HFFc6 (cell line): ENCODE results near the gene AKNA. TPM values are rescaled to one million over a fixed set of nuclear protein-coding genes. Genes with fewer than 3 reads are reported as not detected.
A peak's percentile ranks its signal among the peaks of the same experiment; 100 is the strongest.

Experiments
- DNase-seq: peaks from one replicate; pipeline ENCODE4 v3.0.0-alpha.2; 2018
- H3K27ac Mint-ChIP-seq: 2 replicates; pipeline ENCODE4 v1.8.0; 2020; ENCODE audit warnings: mild to moderate bottlenecking, mixed read lengths
- H3K27me3 Mint-ChIP-seq: 2 replicates; pipeline ENCODE4 v1.8.0; 2021; ENCODE audit warnings: mild to moderate bottlenecking, moderate library complexity, mixed read lengths; ENCODE audit not compliant: insufficient read depth
- H3K36me3 Mint-ChIP-seq: 2 replicates; pipeline ENCODE4 v1.8.0; 2021; ENCODE audit warnings: low read depth, mixed read lengths
- H3K4me1 Mint-ChIP-seq: 2 replicates; pipeline ENCODE4 v1.8.0; 2020; ENCODE audit warnings: low read depth, mixed read lengths
- H3K4me3 Mint-ChIP-seq: 2 replicates; pipeline ENCODE4 v1.8.0; 2020; ENCODE audit warnings: mild to moderate bottlenecking, moderate library complexity, mixed read lengths
- H3K9me3 Mint-ChIP-seq: 2 replicates; pipeline ENCODE4 v1.8.0; 2020; ENCODE audit warnings: mild to moderate bottlenecking, mixed read lengths
- CTCF ChIP-seq: fragments of 200-600 bp; sonication (generic); IDR thresholded peaks from 2 replicates; pipeline ENCODE4 v1.5.0; 2021; ENCODE audit warnings: antibody characterized with exemption, mild to moderate bottlenecking
- total RNA-seq, 6 experiments: library from RNA; stranded (reverse); fragmentation: NEBNext Ultra II Directional; extraction: Animal tissue kit (Norgen Biotek cat#: 25700); gene quantifications; 2 replicates in 1 of 6; 3 replicates in 5 of 6; pipeline ENCODE4 v1.2.3, GENCODE V29; 2021

Gene AKNA
- total RNA-seq, 6 experiments from 2014 or later = 9.3 to 13.1 (median 11.5) TPM

DNA sequence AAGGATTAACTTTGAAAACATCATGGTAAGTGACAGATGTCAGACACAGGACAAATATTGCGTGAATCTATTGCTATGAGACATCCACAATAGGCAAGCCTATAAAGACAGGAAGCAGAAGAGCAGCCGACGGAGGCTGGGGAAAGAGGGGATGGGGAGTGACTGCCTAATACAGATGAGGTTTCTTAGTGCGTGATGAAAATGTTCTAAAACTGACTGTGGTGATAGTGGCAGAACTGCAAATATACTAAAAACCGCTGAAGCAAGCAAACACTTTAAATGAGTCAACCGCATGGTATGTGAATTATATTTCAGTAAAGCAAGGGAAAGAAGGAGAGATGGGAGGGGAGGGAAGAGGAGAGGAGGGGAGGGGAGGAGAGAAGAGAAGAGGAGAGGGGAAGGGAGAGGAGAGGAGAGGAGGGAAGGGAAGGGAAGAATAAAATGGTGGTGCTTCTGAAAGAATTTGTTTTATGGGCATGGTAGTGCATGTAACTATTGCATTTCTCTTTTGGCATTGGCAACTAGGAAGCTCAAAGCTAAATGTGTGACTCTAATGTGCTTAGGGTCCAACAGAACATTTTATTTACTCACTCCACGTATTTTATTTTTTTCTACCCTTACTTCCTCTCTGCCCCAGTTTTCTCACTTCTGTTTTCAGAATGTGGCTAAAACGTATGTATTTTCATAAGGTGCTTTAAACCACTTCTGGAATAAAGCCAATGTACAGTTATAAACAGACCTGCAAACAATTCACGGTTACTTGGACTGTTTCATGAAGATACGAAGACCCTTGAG, 21.3 kb downstream of the AKNA start:
- Mint-ChIP-seq H3K27ac (peak overlapping the region; percentile 79), H3K4me1 (peaks cover 46% of the 10 kb centered on the region), H3K36me3 (peaks cover 15% of the 10 kb centered on the region), H3K4me3 (peak overlapping the region; percentile 19), H3K27me3 (no peaks in the 10 kb centered on the region; the same call in 1 of the 2 replicates), H3K9me3 (no peaks in the 10 kb centered on the region)
- no peak for TF ChIP-seq CTCF
- peak; percentile 80 for DNase-seq

DNA sequence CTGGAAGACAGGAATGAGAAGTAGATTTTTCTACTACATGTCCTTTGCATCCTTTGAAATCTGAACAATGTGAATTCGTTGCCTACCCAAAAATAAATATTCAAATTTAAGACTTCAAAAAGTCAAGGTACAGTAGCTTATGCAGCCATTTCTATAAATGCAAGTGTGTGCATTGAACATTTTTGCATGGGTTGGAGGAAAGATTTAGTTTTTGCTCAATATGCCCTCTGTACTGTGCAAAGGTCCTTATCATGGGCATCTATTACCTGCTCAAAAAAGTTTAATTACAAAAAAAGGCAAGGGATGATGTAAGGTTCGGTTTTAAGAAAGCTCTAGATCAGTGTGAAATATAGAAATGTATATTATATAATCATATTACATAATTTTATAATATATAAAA, 22.6 kb downstream of the AKNA start:
- Mint-ChIP-seq H3K27me3 (no peaks in the 10 kb centered on the region; the same call in none of the 2 replicates), H3K9me3 (no peaks in the 10 kb centered on the region), H3K27ac (no peak overlapping the region), H3K4me3 (no peak overlapping the region), H3K4me1 (peaks cover 45% of the 10 kb centered on the region), H3K36me3 (peaks cover 28% of the 10 kb centered on the region)
- TF ChIP-seq CTCF = no peak
- no peak for DNase-seq

DNA sequence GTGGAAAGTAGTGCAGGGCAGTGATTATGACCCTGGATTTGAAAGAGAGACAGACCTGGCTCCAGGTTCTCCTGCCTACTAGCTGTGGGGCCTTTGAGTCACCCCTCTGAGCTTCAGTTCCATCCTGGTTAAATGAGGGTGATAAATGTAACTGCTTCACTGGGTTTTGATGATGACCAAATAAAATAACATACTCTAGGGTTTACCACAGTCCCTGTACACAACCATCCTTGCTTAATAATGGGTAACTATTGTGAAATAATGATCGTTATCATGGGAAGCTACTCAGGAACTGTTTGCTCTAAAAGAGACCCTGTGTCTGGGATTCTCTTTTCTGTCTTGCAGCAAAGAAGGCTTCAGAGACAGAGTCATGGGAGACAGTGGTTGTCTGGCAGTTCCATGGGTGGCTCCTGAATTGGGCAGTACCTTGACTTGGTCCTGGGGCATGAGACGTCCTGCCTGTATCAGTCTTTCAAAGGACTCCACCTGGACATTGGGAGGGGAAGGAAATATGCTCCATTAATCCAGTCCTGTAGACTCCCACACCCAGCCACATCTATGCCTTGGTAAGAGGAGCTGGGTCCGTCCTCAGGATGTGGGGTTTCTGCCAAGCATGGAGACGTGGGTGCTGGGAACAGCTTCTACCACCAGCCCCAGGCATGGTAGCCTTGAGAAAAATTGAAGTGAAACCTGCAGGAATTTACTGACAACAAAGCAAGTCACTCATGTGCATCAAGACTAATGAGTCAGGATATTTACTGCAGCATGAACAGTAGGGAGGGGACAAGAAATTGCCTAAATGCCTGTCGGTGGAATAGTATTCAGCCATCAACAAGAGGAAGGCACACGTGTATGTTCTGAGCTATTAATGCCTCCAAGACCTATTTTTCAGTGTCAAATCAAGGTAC, 23.4 kb downstream of the AKNA start:
- peak overlapping the region; percentile 91 for H3K27ac Mint-ChIP-seq
- DNase-seq = peak; percentile 94
- TF ChIP-seq CTCF = no peak
- H3K4me3 Mint-ChIP-seq = peak overlapping the region; percentile 75
- no peaks in the 10 kb centered on the region for H3K9me3 Mint-ChIP-seq
- peaks cover 45% of the 10 kb centered on the region for H3K4me1 Mint-ChIP-seq
- peaks cover 3% of the 10 kb centered on the region for H3K27me3 Mint-ChIP-seq
- H3K36me3 Mint-ChIP-seq = peaks cover 36% of the 10 kb centered on the region

DNA sequence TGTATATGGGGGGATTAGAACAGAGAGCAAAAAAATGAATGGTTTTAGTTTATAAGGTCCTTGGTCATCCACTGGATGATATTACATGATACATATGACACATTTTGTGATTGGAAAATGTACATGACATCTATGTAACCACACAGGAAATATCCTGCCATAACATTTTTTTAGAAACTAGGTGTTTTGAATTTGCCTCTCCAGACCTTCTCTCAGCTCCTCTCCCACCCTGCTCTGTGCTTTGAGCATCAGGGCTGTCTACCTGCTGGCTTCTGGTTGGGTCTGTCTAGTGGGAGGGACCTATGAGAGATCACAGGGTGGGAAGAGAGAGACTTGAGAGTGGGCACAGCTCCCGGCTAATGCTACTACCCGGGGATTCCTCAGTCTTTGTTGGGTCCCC, 24.4 kb downstream of the AKNA start:
- peak overlapping the region; percentile 75; the same call in 1 of the 2 replicates for H3K4me3 Mint-ChIP-seq
- peaks cover 45% of the 10 kb centered on the region for H3K4me1 Mint-ChIP-seq
- H3K36me3 Mint-ChIP-seq = peaks cover 40% of the 10 kb centered on the region
- TF ChIP-seq CTCF = no peak
- peak overlapping the region; percentile 91 for H3K27ac Mint-ChIP-seq
- H3K27me3 Mint-ChIP-seq = peaks cover 3% of the 10 kb centered on the region
- DNase-seq = no peak
- no peaks in the 10 kb centered on the region for H3K9me3 Mint-ChIP-seq

DNA sequence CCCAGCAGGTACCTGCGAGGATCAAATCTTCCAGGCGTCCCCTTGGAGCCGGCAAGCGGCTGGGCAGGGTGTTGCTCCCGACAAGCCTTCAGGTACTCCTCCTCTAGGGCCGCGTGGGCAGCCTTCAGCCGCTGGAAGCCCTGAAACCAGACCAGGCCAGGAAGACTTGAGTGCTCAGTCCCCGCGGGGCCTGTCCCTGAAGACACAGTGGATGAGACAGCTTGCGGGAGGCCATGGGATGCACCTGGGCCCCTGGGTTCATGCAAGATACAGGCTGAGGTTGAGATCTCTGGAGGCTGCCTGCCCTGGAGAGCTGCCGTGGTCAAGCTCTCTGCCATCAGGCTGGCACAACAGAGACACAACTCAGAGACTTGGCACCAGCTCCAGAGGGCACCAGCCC, 25.4 kb downstream of the AKNA start:
- TF ChIP-seq CTCF = no peak
- no peak overlapping the region for H3K27ac Mint-ChIP-seq
- H3K4me3 Mint-ChIP-seq = no peak overlapping the region
- peaks cover 46% of the 10 kb centered on the region for H3K36me3 Mint-ChIP-seq
- no peaks in the 10 kb centered on the region for H3K9me3 Mint-ChIP-seq
- DNase-seq = no peak
- peaks cover 45% of the 10 kb centered on the region for H3K4me1 Mint-ChIP-seq
- peaks cover 3% of the 10 kb centered on the region for H3K27me3 Mint-ChIP-seq
